ACC112 (cell line): Measurements from ENCODE around the gene RGL3.

Experiments used
- H2AFZ ChIP-seq: fragments of 200-600 bp; sonication (generic); one replicate; pipeline ENCODE4 v1.6.0; 2017; ENCODE audit warnings: antibody characterized with exemption, low read length; ENCODE audit not compliant: unreplicated experiment
- H3K27ac ChIP-seq: fragments of 200-600 bp; sonication (generic); 2 replicates; pipeline ENCODE4 v1.5.1; 2014; ENCODE audit warnings: low read depth, mild to moderate bottlenecking, antibody characterized with exemption, low read length, moderate library complexity
- H3K27me3 ChIP-seq: fragments of 200-600 bp; sonication (generic); 2 replicates; pipeline ENCODE4 v1.6.1; 2014; ENCODE audit warnings: mild to moderate bottlenecking, antibody characterized with exemption, low read length, moderate library complexity, mixed read lengths; ENCODE audit not compliant: insufficient read depth
- H3K36me3 ChIP-seq: fragments of 200-600 bp; sonication (generic); 2 replicates; pipeline ENCODE4 v1.6.1; 2016; ENCODE audit warnings: mild to moderate bottlenecking, antibody characterized with exemption, low read length, moderate library complexity, mixed read lengths; ENCODE audit not compliant: insufficient read depth
- H3K4me1 ChIP-seq: fragments of 200-600 bp; sonication (generic); one replicate; pipeline ENCODE4 v1.6.1; 2016; ENCODE audit warnings: low read length, mixed read lengths; ENCODE audit not compliant: insufficient read depth, unreplicated experiment, control insufficient read depth
- H3K4me3 ChIP-seq: fragments of 200-600 bp; sonication (generic); 2 replicates; pipeline ENCODE4 v1.5.1; 2014; ENCODE audit warnings: mild to moderate bottlenecking, low read depth, low read length
- H3K79me2 ChIP-seq: fragments of 200-600 bp; sonication (generic); one replicate; pipeline ENCODE4 v1.6.0; 2016; ENCODE audit warnings: low read length; ENCODE audit not compliant: control insufficient read depth, unreplicated experiment, insufficient read depth

The RGL3 gene

GRCh38 chr19:11365557-11366117 is 53.5 kb downstream of the RGL3 start:
- Histone ChIP-seq H3K4me3 (no peak overlapping the region), H3K4me1 (no peaks in the 10 kb centered on the region), H3K79me2 (no peaks in the 10 kb centered on the region), H3K27me3 (no peaks in the 10 kb centered on the region), H3K36me3 (no peaks in the 10 kb centered on the region), H2AFZ (no peak overlapping the region), H3K27ac (no peak overlapping the region)

- no peaks in the 10 kb centered on the region for H3K79me2 ChIP-seq
- no peaks in the 10 kb centered on the region for H3K36me3 ChIP-seq
- no peak overlapping the region for H3K4me3 ChIP-seq
- H2AFZ ChIP-seq: no peak overlapping the region
- H3K4me1 ChIP-seq: no peaks in the 10 kb centered on the region
- H3K27me3 ChIP-seq: no peaks in the 10 kb centered on the region
- H3K27ac ChIP-seq: no peak overlapping the region
Measured at GRCh38 chr19:11364935-11365334, 54.2 kb downstream of the RGL3 start.

DNA sequence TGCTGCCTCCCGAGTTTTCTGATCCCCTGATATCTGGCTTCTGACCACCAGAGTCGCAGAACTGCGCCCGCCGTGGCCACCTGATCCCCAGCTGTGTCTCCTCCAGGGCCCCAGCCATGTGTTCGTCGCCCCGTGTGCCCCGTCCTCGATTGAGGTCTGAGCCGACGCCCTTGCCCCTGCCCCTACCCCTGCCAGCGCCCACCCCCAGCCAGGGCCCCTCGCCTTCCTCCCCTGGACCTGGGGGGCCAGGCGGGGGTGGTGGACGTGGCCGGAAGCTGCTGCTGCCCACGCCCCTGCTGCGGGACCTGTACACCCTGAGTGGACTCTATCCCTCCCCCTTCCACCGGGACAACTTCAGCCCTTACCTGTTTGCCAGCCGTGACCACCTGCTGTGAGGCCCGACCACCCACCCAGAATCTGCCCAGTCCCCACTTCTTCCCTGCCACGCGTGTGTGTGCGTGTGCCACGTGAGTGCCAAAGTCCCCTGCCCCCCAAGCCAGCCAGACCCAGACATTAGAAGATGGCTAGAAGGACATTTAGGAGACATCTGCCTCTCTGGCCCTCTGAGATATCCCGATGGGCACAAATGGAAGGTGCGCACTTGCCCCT is 54.7 kb downstream of the RGL3 start:
- H3K36me3 ChIP-seq: no peaks in the 10 kb centered on the region
- H3K27me3 ChIP-seq: no peaks in the 10 kb centered on the region
- no peak overlapping the region for H3K4me3 ChIP-seq
- H3K27ac ChIP-seq: no peak overlapping the region
- no peak overlapping the region for H2AFZ ChIP-seq
- H3K79me2 ChIP-seq: no peaks in the 10 kb centered on the region
- no peaks in the 10 kb centered on the region for H3K4me1 ChIP-seq

DNA sequence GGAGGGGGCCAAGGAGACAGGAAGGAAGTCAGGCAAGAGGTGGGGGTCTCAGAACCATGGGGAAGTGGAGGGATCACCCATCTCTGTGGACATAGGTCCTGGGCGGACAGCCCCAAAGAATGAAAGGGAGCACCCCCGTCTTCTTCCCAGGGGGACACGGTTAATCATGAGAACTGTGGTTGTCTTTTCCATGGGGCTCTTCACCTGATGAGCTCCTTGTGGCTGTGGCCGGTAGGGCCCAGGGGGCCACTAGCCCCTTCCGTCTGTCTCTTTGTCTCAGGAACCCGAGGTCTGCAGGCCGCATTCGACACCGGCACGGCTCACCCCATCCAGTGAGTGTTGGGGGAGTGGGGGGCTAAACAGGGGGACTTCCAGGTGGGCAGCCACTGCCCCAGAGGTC is 55.2 kb downstream of the RGL3 start:
- no peak overlapping the region for H3K27ac ChIP-seq
- H3K79me2 ChIP-seq: no peaks in the 10 kb centered on the region
- no peak overlapping the region for H2AFZ ChIP-seq
- H3K36me3 ChIP-seq: no peaks in the 10 kb centered on the region
- H3K4me1 ChIP-seq: no peaks in the 10 kb centered on the region
- H3K27me3 ChIP-seq: no peaks in the 10 kb centered on the region
- H3K4me3 ChIP-seq: no peak overlapping the region

DNA sequence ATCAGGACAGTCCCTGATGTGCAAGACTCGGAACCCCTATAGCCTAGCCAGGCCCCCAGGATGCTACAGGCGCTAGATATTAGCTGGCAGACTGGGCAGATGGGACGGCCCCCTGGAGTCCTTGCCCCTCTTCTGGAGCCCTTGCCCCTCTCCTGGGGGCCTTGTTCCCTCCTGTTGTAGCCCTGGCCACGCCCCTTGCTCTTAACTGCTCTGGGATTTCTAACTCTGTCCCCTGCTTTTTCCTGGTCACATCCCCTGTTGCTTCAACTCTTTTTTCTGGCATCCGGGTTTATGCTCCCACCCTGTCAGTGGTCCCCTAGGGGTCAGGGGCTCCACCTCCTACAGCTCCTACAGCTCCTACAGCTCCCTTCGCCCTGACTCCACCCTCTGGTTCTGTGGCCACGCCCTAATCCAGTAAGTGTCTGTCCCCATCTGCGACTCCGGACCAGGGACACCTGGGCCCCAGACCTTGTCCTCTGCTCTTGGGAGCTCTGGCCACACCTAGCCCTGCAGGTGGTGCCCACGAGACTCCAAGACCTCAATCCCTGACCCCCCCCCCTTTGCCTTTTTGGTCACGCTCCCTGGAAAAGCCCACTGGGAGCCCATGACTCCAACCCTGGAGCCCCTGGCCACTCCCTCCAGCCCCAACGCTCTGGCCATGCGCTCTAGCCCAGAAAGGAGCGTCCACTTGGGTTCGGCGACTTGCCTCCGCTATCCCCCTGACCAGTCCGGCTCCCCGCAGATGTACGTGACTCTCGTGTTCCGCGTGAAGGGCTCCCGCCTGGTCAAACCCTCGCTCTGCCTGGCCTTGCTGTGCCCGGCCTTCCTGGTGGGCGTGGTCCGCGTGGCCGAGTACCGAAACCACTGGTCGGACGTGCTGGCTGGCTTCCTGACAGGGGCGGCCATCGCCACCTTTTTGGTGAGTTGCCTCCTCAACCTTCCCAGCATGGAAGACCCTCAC is 57.1 kb downstream of the RGL3 start:
- no peaks in the 10 kb centered on the region for H3K4me1 ChIP-seq
- no peak overlapping the region for H2AFZ ChIP-seq

DNA sequence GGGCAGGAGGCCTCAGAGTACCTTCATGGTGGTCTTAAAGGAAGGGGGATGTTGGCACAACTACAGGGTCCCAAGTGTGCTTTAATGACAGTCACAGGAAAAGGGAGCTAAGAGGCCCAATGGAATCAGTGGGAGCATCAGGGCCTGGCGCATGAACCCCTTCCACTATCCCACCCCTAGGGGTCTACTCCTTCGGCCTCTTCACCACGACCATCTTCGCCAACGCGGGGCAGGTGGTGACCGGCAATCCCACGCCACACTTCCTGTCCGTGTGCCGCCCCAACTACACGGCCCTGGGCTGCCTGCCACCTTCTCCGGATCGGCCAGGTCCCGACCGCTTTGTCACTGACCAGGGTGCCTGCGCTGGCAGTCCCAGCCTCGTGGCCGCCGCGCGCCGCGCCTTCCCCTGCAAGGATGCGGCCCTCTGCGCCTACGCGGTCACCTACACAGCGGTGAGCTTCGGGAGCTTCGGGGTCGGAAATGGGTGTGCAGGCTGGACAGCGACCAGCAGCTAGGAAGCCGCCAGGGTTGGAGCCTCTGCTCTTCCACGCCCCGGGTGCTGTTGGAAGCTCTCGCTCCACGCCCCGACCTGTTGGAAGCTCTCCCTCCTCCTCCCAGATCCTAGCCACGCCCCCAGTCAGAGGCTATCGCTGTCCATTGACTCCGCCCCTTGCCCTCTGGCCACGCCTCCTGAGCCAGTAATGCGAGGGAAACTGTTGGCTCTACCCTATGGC is 57.9 kb downstream of the RGL3 start:
- no peak overlapping the region for H3K4me3 ChIP-seq
- no peak overlapping the region for H3K27ac ChIP-seq
- no peaks in the 10 kb centered on the region for H3K27me3 ChIP-seq
- no peak overlapping the region for H2AFZ ChIP-seq
- peaks cover 3% of the 10 kb centered on the region for H3K4me1 ChIP-seq
- no peaks in the 10 kb centered on the region for H3K36me3 ChIP-seq
- peaks cover 2% of the 10 kb centered on the region for H3K79me2 ChIP-seq

More for the DNA sequence above, 57.1 kb downstream of the RGL3 start:
- Histone ChIP-seq H3K27me3 (no peaks in the 10 kb centered on the region), H3K27ac (no peak overlapping the region), H3K4me3 (no peak overlapping the region), H3K36me3 (no peaks in the 10 kb centered on the region), H3K79me2 (no peaks in the 10 kb centered on the region)

DNA sequence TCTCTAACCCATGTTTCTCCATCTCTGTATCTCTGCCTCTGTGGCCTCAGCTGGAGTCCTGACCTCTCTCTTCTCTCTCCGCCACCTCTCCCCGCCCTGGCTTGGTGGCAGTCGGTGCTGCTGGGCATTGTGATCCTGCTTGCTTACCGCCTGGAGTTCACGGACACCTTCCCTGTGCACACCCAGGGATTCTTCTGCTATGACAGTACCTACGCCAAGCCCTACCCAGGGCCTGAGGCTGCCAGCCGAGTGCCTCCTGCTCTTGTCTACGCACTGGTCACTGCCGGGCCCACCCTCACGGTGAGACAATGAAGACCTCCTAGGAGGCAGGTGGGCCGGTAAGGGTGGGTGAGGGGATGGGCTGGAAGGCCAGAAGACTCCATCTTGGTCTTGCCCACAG is 59.7 kb downstream of the RGL3 start:
- Histone ChIP-seq H3K27me3 (no peaks in the 10 kb centered on the region), H3K27ac (no peak overlapping the region), H2AFZ (no peak overlapping the region), H3K79me2 (peaks cover 7% of the 10 kb centered on the region), H3K4me3 (no peak overlapping the region), H3K4me1 (peaks cover 8% of the 10 kb centered on the region), H3K36me3 (no peaks in the 10 kb centered on the region)

- peaks cover 7% of the 10 kb centered on the region for H3K79me2 ChIP-seq
- no peaks in the 10 kb centered on the region for H3K27me3 ChIP-seq
- peaks cover 8% of the 10 kb centered on the region for H3K4me1 ChIP-seq
- no peak overlapping the region for H3K27ac ChIP-seq
- no peak overlapping the region for H3K4me3 ChIP-seq
- no peaks in the 10 kb centered on the region for H3K36me3 ChIP-seq
- H2AFZ ChIP-seq: no peak overlapping the region
Measured at GRCh38 chr19:11356676-11357550, 62.2 kb downstream of the RGL3 start.

DNA sequence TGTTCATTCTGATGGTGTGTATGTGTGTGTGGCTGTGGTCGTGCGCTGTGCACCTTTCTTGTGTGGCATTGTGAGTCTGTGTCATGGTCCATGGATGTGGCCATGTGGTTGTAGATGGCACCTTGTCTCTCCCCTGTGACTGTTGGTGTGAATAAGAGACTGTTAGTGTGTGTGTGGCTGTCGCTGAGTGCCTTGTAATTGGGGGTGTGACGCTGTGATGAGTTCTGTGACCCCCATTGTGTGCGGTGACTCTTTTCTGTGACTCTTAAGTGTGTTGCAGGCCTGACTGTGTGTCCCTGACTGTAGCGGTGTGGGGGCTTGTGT is 63.1 kb downstream of the RGL3 start:
- Histone ChIP-seq H3K36me3 (no peaks in the 10 kb centered on the region), H3K27me3 (no peaks in the 10 kb centered on the region), H2AFZ (no peak overlapping the region), H3K4me3 (peak overlapping the region; percentile 88), H3K4me1 (peaks cover 8% of the 10 kb centered on the region), H3K27ac (no peak overlapping the region), H3K79me2 (peaks cover 7% of the 10 kb centered on the region)
